SK-N-MC (cell line): ENCODE measurements around the gene KCNQ1.

Experiments used
- FOXP2 ChIP-seq: optimal IDR thresholded peaks from 2 replicates; pipeline ENCODE3; 2011; ENCODE audit warnings: mild to moderate bottlenecking, moderate library complexity; ENCODE audit not compliant: insufficient read depth; ENCODE audit errors: extremely low read length, control extremely low read depth
- POLR2AphosphoS5 ChIP-seq: IDR thresholded peaks from 2 replicates; pipeline ENCODE4 v1.6.1; 2012; ENCODE audit warnings: mild to moderate bottlenecking, low read depth, low read length, borderline replicate concordance

DNA sequence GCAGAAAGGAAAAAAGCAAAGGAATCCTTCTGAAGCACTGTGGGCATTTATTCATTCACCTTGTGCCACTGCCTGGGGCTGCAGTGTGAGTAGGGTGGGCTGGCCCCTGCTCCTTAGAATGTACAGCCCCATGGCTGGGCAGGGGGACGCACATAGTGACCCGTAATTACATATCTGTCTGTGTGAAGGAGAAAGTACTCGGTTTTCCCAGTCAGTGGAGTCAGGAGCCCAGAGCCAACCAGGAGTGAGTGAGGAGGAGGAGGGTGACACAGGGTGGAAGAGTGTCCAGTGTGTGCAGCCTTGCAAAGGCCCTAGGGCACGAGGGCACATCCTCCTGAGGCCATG lies 348.9 kb downstream of the KCNQ1 start:
- TF ChIP-seq FOXP2, result no peak
- no peak for TF ChIP-seq POLR2AphosphoS5
